GM12874 (cell line): ENCODE data around the gene LLCFC1.

Experiments
- TF ChIP-seq, protein P1 (sequence below): IDR thresholded peaks from 2 replicates; pipeline ENCODE4 v1.5.1; 2011; ENCODE audit warnings: low read depth, mild to moderate bottlenecking, control low read depth, low read length, moderate library complexity; ENCODE audit not compliant: insufficient read depth

Gene LLCFC1

DNA sequence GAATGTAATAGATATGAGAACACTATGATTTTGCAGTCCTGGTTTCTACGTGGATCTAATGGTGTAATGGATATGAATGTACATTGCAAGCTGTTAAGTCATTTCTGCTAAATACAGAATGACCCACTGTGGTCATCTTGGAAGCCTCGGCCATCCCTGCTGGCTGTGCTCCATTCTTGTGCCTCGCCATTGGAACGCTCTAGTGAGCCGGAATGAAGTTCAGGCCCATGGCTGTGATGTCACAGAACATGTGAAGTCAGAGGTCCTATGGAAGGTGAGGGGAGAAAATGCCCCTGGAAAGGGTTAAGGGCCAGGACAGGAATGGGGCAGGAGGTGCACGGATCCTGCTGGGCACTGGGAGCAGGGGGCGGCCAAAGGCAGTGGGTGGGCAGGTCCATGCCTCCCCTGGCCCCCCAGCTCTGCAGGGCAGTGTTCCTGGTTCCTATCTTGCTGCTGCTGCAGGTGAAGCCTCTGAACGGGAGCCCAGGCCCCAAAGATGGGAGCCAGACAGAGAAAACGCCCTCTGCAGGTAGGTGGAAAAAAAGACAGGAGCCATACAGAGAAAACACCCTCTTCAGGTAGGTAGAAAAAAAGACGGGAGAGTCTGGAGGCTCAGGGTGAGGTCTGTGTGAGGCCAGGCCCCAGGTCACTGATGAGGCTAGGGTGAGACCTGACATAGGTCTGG lies at the start of gene LLCFC1:
Gene LLCFC1, plus strand, starts transcription at position 259 of the 685 bp plus-strand sequence. Its CDS starts 138 bp downstream, at position 397.
- TF ChIP-seq, protein P1, sequence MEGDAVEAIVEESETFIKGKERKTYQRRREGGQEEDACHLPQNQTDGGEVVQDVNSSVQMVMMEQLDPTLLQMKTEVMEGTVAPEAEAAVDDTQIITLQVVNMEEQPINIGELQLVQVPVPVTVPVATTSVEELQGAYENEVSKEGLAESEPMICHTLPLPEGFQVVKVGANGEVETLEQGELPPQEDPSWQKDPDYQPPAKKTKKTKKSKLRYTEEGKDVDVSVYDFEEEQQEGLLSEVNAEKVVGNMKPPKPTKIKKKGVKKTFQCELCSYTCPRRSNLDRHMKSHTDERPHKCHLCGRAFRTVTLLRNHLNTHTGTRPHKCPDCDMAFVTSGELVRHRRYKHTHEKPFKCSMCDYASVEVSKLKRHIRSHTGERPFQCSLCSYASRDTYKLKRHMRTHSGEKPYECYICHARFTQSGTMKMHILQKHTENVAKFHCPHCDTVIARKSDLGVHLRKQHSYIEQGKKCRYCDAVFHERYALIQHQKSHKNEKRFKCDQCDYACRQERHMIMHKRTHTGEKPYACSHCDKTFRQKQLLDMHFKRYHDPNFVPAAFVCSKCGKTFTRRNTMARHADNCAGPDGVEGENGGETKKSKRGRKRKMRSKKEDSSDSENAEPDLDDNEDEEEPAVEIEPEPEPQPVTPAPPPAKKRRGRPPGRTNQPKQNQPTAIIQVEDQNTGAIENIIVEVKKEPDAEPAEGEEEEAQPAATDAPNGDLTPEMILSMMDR = peak; percentile 25; the same call in 1 of the 2 replicates

DNA sequence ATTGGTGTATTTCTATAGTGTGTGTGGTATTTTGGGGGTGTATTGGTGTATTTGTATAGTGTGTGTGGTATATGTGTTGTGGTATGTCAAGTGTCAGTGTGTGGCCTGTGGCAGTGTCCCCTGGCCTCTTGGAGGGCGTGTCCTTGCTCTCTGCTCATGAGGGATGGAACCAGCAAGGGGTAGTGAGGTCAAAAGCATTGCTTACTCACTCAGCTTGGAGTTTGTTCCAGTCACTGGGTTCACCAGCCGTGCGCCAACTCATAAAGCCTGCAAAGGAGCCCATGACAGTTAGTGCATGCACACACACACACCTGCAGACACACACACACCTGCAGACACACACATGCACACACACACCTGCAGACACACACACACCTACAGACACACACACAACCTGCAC lies 49.5 kb upstream of the LLCFC1 start:
- TF ChIP-seq, protein P1 = no peak

DNA sequence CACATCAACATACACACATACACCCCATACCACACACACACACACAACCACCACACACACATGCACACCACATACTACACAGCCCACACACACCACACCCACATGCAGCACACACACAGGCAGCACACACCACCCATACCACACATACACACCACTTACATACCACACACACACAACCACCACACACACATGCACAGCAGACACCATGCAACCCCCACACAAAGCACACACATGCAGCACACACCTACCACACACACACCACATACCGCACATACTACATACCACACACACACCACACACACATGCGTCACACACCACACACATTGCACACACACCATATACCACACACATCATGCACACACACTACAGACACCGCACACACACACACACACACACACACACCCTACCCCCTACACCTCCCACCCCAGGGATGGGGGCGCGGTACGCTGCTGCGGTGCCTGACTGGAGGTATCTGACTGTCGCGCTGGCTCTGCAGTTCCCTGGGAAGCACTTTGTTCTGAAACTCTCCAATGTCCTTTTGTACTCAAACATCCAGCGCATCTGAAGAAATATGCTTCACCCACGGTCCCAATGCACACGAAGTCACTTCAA lies 48.3 kb upstream of the LLCFC1 start:
- TF ChIP-seq, protein P1 = no peak

DNA sequence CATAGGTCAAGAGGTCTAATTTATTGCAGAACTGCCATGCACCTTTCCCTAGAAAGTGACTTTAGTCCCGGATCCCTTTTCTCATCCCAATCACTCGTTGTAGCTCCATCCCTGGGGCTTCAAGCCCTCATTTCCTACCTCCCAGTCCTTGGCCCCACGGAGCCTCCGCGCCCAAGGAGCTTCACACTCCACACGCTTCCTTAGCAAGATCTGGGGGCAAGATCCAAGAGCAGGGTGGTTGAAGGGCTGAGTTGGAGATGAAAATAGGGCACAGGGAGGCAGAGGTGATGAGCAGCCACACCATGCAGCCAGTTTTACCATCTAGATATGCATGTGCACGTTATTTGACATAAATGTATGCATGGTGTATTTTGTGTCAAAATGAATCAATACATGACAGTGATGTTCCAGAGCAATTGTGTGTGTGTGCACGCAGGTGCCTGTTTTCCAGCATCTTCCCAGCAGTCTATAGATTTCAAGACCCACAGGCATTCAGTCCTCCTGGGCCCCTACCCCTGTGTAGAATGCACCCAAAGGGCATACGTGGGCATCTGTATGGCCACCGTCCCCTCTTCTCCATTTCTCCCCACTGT lies 47.7 kb upstream of the LLCFC1 start:
- TF ChIP-seq, protein P1 = no peak

DNA sequence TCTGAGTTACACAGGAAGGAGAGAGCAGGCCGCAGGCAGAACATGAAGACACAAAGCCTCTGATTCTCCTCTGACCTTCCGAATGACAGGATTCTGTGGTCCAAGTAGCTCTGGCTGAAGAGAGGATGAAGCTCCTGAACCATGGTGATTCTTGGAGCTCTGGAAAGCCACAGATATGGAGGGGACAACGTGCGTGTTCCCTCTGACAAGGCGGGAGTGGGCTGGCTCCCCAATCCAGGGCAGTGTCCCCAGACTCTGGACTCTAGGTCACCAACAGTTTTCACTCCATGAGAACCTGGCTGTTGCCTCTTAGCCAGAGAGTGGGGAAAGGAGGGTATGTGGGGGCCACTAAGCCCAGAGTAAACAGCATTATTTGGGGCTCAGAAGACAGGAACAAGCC lies 46.3 kb upstream of the LLCFC1 start:
- TF ChIP-seq, protein P1 = no peak

DNA sequence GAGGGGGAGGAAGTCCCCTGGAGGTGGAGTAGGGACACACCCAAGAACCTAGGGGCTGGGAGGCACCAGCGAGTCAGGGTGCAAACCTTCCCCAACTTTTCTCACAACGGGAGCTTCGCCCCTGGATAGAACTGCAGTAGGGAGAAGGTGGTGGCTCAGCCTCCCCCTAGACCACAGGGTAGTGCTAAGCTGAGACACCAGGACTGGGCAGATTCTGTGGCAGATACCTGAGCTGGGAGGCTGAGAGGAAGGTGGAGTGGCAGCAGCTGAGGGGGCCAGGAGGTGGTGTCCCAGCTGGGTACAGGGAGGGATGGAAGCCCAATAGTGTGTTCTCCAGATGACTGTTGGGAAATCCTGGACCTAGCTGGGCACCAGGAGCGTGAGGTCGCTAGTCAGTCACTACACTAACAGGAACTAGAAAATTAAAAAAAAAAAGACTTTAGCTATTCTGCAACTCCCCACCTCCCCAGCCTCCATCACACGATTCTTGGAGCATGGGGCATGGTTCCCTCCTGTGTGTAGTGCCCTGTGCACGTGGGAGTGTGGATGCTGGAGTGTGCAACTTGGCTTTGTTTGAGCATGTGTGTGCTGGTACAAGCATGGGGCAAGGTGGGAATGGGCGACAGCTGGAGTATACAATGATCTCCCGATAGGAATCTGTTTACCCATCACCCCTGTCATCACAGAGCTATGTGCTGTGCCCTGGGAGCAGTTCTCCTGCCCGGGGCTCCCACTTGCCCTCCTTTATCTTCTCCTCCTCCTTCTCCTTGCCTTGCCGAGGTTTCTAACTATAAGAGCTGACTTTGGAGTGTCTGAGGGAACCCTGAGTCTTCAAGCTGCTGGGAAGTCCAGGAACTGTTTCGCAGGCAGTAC lies 44.9 kb upstream of the LLCFC1 start:
- TF ChIP-seq, protein P1 = no peak

DNA sequence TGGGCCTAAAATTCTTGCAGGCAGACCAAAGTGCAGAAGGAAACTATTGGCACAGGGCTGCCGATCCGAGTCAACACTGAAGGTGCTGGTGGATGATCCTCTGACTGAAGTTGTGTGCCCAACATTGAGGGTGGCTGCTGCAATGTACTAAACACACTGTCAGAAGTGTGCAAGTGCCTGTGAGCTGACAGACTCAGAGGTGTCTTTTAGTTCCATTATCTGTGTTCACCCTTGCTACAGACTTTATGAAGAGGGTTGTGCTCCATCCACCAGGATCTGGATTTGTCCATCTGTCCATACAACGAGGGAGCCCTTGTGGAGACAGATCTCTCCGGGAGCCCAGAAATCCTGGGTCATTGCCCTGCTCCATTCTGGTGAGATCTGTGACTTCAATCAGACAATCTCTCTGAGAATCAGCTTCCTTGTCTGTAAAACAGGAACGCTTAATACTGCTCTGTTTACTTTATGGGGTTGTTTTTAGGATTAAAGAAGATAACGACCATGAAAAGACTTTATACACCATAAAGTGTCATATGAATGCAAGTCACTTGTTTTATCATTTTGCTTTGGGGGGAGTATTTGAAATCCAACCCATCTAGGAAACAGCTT lies 44.2 kb upstream of the LLCFC1 start:
- TF ChIP-seq, protein P1 = no peak
